GM12864 (cell line): ENCODE results near the gene TMEM132D.

Experiments
- DNase-seq: peaks from one replicate; pipeline ENCODE4 v3.0.0-alpha.2; 2011; ENCODE audit warnings: low read depth
- H3K4me3 ChIP-seq: 2 replicates; pipeline ENCODE4 v1.5.1; 2011; ENCODE audit warnings: mild to moderate bottlenecking, low read depth, low read length, control low read depth
- CTCF ChIP-seq: IDR thresholded peaks from 2 replicates; pipeline ENCODE4 v1.5.1; 2011; ENCODE audit warnings: low read depth, mild to moderate bottlenecking, moderate library complexity, low read length, control low read depth, inconsistent platforms; ENCODE audit errors: missing control alignments

The TMEM132D gene

GRCh38 chr12:129622566-129622965, 281.3 kb downstream of the TMEM132D start:
- H3K4me3 ChIP-seq = no peak overlapping the region
- TF ChIP-seq CTCF = no peak
- DNase-seq = no peak

- TF ChIP-seq CTCF = no peak
- DNase-seq = no peak
- no peak overlapping the region for H3K4me3 ChIP-seq
These were observed 284.6 kb downstream of the TMEM132D start for GRCh38 chr12:129619271-129619670.

GRCh38 chr12:129617849-129618248, 286.0 kb downstream of the TMEM132D start:
- H3K4me3 ChIP-seq = no peak overlapping the region
- DNase-seq = no peak
- no peak for TF ChIP-seq CTCF

GRCh38 chr12:129615001-129615400, 288.8 kb downstream of the TMEM132D start:
- no peak for DNase-seq
- no peak for TF ChIP-seq CTCF
- no peak overlapping the region for H3K4me3 ChIP-seq

- no peak for DNase-seq
- H3K4me3 ChIP-seq = no peak overlapping the region
- TF ChIP-seq CTCF = no peak
These were observed 289.5 kb downstream of the TMEM132D start for GRCh38 chr12:129614221-129614885.

GRCh38 chr12:129613314-129613713, 290.5 kb downstream of the TMEM132D start:
- no peak for DNase-seq
- H3K4me3 ChIP-seq = no peak overlapping the region
- TF ChIP-seq CTCF = no peak

- no peak overlapping the region for H3K4me3 ChIP-seq
- no peak for DNase-seq
- no peak for TF ChIP-seq CTCF
These were observed 293.2 kb downstream of the TMEM132D start for GRCh38 chr12:129610601-129611120.
